T47D (cell line): ENCODE data around the gene HOXC12.

Source experiments
- DNase-seq, 2 experiments: peaks; one replicate each; pipeline versions ENCODE4 v3.0.0 to v3.0.0-alpha.2; 2011 to 2012; ENCODE audit warnings: low read depth in 1 of 2, low spot score in 1 of 2
- JUND ChIP-seq: IDR thresholded peaks from 2 replicates; pipeline ENCODE4 v1.6.1; 2012; ENCODE audit warnings: low read depth
- in situ Hi-C: cut with HindIII; loops from 2 replicates; pipeline ENCODE4 v1.10.0; 2016; ENCODE audit warnings: low sequenced_read_pairs, low pct_unique_long_range_greater_than_20kb

HOXC12 gene

DNA sequence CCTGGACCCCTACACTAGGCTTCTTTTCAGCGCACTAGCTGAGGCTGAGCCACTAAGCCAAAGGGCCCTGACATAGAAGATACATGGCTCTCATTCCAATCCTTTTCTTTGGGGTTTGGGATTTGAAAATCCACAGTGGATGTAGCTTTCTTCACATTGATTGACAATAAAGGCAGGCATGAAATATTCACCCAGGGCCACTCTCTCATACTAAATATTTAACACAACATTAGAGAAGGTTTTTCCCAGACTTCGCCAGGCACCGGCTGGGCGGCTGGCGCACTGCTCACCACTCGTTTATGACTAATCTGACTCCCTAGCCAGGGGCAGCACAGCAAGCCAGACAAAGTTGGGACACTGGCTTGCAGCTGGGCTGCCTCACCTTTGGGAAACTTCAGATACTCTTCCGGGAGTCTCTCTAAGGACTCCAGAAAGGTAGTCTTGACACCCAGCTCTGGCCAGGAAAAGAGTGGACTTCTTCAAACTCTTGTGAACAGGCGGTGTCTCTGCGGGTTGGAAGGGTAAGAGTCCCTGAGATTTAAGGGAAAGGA is 17.5 kb downstream of the HOXC12 start:
- no peak for DNase-seq
- in situ Hi-C loops: no loop called here
- TF ChIP-seq JUND: no peak

DNA sequence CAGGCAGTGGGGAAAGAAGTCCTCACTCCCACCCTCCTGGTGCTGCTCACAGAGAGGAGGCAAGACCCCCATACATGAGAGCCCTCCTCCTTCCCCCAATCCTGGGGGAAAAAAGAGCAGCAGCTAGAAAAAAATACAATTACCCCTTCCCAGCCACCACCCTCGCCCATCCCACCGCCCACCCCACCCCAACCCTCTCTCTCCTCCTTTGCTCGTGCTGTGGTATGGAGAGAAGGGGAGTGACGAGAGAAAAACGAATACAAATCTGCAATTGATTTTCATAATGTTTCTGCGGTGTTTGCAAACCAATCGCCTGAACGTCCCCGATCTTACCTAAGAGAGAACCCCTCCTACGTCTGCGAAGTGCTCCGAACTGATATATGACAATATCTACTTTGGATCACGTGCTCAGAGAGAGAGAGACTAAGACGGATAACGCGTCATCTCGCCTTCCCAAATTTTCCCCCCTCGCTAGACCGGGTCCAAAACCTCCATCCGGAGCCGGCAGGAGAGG is 18.1 kb downstream of the HOXC12 start, which contains the start of gene HOXC11:
TSS of gene HOXC11 (plus strand) at position 405 of the 514 bp plus-strand sequence. CDS start 116 bp downstream, outside the sequence.
- no peak for TF ChIP-seq JUND
- in situ Hi-C loops: no loop called here
- DNase-seq: no peak

DNA sequence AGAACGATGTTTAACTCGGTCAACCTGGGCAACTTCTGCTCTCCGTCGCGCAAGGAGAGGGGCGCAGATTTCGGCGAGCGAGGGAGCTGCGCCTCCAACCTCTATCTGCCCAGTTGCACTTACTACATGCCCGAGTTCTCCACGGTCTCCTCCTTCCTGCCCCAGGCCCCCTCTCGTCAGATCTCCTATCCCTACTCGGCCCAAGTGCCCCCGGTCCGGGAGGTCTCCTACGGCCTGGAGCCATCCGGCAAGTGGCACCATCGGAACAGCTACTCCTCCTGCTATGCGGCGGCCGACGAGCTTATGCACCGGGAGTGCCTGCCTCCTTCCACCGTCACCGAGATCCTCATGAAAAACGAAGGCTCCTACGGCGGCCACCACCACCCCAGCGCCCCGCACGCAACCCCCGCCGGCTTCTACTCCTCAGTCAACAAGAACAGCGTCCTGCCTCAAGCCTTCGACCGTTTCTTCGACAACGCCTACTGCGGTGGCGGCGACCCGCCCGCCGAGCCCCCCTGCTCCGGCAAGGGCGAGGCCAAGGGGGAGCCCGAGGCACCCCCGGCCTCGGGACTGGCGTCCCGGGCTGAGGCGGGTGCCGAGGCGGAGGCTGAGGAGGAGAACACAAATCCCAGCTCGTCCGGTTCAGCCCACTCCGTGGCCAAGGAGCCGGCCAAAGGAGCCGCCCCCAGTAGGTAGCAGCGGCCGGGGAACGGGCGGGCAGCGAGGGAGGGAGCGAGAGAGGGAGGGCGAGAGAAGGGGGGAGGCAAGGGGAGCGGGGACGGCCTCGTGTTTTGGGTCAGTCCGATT is 18.7 kb downstream of the HOXC12 start:
- peak; percentile 91 to 93 for DNase-seq
- in situ Hi-C loops: no loop called here
- TF ChIP-seq JUND: no peak

DNA sequence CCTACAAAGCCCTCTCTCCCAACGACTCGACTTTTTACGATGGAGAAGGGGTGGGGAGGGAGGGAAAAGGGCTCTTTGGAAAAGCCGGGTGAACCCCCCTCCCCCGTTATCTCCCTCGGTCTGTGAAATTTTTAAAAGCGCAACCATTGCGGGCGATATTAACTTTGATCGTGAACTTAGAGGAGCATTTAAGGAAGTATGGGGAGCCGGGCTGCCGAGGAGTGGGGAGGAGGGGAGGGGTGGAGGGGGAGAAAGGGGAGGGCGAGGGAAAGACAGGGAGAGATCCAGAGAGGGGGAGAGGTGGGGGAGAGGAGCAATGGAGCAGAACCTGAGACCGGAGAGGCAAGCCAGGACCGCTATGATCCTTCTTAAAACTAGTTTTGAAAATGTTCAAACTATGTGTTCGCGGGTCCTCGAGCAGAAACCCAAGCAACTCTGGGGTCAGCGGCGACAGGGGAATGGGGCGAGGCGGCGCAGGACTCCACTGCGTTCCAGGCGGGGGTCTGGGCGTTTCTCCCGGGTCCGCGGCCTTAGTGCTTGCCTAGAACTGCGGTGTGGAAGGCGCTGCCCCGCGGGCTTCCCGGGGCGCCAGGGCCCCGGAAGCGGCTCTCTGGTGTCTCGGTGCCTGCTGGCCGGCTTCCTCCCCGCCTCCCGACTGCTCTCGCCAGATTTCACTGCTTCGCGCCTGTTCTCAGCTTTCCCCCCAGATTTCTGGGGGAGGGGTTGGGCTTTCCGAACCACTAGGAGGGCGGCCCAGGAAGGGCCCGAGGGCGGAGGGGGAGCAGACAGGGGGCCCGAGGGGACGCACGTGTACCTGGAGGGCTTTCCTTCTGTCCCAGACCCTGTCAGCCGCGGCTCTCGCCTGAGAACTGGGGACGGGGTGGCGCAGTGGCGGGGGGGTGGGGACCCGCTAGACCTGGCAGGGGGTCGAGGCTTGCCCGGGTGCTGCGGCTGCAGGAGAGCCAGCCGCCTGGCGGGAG is 19.7 kb downstream of the HOXC12 start, which contains the start of gene HOTAIR:
TSS of gene HOTAIR (minus strand) at position 871 of the 980 bp plus-strand sequence.
- peak in 1 of 2 experiments; percentile 85 for DNase-seq
- in situ Hi-C loops: no loop called here
- TF ChIP-seq JUND: no peak

DNA sequence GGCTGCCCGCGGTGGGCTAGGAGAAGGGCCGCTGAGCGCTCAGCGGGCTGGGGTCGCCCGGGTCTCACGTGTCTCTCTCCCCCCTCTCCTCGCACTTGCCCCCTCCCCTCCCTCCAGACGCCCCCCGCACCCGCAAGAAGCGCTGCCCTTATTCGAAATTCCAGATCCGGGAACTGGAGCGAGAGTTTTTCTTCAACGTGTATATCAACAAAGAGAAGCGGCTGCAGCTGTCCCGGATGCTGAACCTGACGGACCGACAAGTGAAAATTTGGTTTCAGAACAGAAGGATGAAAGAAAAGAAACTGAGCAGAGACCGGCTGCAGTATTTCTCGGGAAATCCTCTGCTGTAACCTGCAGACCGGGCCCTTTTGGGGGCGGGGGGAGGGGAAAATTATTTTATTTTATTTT is 20.4 kb downstream of the HOXC12 start:
- in situ Hi-C loops: no loop called here
- no peak for DNase-seq
- no peak for TF ChIP-seq JUND

DNA sequence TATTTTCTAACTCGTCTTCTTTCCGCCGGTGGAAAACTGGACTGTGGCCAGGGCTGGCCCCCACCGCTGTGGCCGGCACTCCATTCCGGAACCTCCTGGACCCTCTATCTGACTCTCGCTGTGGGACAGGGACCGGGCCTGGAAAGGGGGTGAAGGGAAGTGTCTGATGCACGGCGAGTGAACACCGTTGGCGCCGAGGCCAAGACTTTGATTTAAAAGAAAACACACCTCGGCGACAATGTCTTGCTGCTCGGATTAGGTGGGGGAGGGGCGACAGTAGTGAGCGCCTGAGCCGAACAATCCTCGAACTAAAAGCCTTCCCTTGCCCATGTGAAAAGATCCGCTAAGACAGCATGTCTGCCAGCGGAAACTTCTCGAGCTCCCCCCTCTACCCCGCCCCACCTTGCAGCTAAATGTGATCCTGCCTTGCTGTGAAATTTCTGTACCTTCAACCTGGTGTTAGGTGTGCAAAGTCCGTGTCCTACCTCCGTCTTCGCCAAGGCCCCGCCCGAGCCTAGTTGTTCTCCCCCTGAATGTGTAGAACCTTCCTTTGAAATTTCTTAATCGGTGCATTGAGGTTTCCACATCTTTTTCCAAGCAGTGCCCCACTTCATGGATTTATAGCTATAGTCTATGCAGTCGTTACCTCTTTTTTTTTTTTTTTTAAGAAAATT is 20.9 kb downstream of the HOXC12 start:
- in situ Hi-C loops: no loop called here
- peak in 1 of 2 experiments; percentile 84 for DNase-seq
- no peak for TF ChIP-seq JUND

DNA sequence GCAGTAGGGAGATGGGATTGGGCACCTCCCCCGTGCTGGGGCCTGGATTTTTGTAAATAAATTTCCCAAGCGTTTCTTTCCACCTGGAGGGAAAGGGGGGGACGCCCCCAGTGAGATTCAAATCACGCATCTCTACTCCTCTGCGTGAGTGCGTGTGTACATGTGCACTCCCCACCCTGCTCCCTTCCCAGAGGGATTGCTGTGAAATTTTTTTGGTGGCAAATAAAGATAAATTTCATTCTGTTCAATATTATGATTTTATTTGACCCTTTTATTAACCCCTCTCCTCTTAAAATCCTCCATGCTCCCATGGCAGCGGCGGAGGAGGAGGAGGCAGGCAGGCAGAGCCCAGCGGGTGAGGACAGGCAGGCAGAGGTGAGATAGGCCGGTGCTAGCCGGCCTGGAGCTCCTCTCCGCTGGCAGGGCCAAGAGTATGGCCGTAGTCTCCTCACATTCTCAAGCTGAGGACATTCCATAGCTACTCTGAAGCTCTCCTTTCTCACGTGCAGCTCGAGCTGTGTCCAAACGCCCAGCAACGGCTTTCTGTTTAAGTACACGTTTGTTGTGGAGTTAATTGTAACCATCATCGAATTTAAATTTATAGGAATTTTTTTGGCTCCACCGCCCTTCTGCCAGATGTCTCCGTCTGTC is 21.6 kb downstream of the HOXC12 start:
- in situ Hi-C loops: no loop called here
- DNase-seq: peak in 1 of 2 experiments; percentile 73
- no peak for TF ChIP-seq JUND

DNA sequence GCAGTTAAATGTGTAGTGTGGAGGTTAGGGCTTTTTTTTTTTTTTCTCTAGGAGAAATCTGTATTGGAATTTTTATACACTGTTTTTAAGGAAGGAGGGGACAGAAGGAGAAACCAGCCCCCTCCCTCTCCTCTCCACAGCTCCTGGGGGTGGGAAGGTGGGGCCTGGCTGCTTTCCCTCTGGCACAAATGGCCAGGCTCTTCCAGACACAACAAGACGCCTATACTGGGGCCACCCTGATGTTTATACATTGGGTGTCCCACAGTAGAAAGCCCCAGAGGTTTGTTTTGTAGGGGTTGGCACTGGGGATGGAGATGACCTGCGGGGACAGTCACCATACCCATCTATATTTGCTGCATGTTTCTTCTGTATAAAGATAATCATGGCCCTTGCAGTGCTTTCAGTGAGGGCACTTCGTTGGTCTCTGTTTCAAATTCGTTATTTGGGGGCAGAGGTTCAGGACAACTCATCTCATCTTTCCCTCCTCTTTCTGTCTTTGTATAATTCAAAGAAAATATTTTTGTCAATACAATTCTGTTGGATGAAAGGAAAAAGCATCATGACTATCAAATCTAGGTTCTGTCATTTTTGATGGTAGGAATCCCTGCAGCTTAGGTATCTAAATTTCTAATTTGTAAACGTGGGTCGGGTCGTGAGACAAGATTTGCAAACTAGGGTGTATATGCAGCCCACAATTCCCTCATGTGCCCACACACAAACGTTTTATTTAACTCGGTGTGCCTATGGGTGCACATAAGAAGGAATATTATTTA is 22.3 kb downstream of the HOXC12 start:
- no peak for DNase-seq
- in situ Hi-C loops: no loop called here

DNA sequence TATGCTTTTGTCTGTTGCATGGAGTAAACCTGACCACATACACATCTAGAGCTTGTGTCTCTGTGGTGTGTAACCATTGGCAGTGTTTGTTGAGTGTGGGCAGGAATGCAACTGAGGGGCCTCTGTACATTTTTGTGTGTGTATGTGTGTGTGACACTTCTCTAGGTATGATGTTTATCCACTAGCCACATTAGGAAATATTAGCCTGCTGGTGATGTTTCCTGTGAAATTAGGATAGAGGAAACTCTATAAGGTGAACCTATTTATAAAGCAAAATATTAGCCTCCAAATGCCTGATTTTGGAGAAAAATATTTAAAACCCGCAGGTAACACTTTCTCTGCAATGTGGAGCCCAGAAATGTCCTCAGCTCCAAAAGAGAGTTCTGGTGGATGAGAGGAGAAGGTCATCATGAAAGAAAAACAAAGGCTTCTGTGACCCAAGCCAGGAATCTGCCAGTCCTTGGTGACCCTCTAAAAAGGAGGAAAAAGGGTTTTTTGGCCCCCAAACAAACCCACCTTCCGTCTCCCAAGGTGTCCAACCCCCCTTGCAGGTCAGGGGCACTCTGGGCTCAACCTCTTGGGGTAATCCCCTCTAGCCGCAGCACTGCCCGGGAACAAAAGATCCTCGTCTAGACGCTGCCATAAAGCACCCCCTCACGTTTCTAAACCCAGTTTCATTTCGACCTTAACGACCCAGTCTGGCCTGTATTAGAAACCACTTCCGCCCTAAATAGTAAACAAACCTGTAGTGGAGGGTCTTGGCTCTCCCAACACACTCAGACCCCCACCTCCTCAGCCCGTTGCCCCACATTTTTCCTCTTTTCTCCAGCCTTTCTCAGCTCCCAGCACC is 23.1 kb downstream of the HOXC12 start:
- in situ Hi-C loops: no loop called here
- DNase-seq: no peak
- no peak for TF ChIP-seq JUND

More for the DNA sequence above, 22.3 kb downstream of the HOXC12 start:
- no peak for TF ChIP-seq JUND
